Spleen (tissue), 7 donors: ENCODE results near the gene NFASC.

Experiments used
- POLR2A ChIP-seq, 3 donors: fragments of 450-650 bp; IDR thresholded peaks; one replicate each; pipeline ENCODE4 v1.5.1; 2017; ENCODE audit warnings: antibody characterized with exemption in 3 of 3, mild to moderate bottlenecking in 1 of 3
- TF ChIP-seq, protein P1 (sequence below), 11 experiments: fragments of 200-600 bp in 7 of 11; fragments of 450-650 bp in 4 of 11; sonication (generic) in 4 of 11; IDR thresholded peaks in 8 of 11; conservative IDR thresholded peaks in 3 of 11; 1 replicate in 7 of 11; 2 replicates in 4 of 11; pipeline versions ENCODE4 v1.4.0 to v1.8.0; 2016 to 2021; ENCODE audit warnings: antibody characterized with exemption in 11 of 11, inconsistent platforms in 4 of 11, mild to moderate bottlenecking in 1 of 11
- donor health status: DM: no; HTN: no; CAD: no; lungs with moderate emphysema.
- donor health status: DM: no; HTN: no; CAD: no.
- donor health status: DM: no; HTN: no; CAD: no.

DNA sequence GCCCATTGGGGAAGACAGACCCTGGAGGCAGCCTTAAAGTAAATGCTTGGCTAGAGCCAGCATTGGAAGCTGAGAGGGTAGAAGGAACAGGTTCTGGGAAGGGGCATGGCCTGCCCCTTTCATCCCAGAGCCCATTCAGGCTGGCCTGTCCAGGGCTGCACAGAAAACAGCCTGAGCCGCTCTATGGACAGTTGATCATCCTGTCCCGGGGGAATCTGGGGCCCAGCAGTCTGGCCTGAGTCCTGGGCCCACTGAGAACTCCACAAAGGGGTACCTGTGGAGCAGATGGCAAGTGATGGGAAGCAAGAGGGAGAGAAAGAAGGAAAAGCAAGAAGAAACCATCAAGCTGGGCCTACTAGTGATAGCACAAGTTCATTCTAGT is 200.4 kb downstream of the NFASC start:
- TF ChIP-seq, protein P1, sequence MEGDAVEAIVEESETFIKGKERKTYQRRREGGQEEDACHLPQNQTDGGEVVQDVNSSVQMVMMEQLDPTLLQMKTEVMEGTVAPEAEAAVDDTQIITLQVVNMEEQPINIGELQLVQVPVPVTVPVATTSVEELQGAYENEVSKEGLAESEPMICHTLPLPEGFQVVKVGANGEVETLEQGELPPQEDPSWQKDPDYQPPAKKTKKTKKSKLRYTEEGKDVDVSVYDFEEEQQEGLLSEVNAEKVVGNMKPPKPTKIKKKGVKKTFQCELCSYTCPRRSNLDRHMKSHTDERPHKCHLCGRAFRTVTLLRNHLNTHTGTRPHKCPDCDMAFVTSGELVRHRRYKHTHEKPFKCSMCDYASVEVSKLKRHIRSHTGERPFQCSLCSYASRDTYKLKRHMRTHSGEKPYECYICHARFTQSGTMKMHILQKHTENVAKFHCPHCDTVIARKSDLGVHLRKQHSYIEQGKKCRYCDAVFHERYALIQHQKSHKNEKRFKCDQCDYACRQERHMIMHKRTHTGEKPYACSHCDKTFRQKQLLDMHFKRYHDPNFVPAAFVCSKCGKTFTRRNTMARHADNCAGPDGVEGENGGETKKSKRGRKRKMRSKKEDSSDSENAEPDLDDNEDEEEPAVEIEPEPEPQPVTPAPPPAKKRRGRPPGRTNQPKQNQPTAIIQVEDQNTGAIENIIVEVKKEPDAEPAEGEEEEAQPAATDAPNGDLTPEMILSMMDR (IDR thresholded peaks at IDR 0.05 in 8 of 11, conservative IDR thresholded peaks at IDR 0.05 in 3 of 11), result no peak
- TF ChIP-seq POLR2A (IDR thresholded peaks at IDR 0.05), result no peak
